Smooth muscle cell (in vitro differentiated cells): ENCODE measurements around the gene IL36B. TPM values are rescaled to one million over a fixed set of nuclear protein-coding genes. Genes with fewer than 3 reads are reported as not detected.

Experiments
- DNase-seq: peaks from one replicate; lab custom pipeline; 2025; ENCODE audit not compliant: unreplicated experiment; lab: John Stamatoyannopoulos, UW
- H2AFZ ChIP-seq: fragments of 200-600 bp; sonication (generic); 2 replicates; pipeline ENCODE4 v1.6.0; 2016; ENCODE audit warnings: antibody characterized with exemption, low read depth, mild to moderate bottlenecking
- H3F3A ChIP-seq: fragments of 200-600 bp; sonication (generic); 2 replicates; pipeline ENCODE4 v1.6.0; 2017; ENCODE audit warnings: antibody characterized with exemption, low read depth
- H3K27ac ChIP-seq: fragments of 200-600 bp; sonication (generic); 2 replicates; pipeline ENCODE4 v1.5.1; 2016; ENCODE audit warnings: low read depth, mild to moderate bottlenecking
- H3K27me3 ChIP-seq: fragments of 200-600 bp; sonication (generic); 2 replicates; pipeline ENCODE4 v1.6.1; 2016; ENCODE audit warnings: low read depth, mild to moderate bottlenecking
- H3K36me3 ChIP-seq: fragments of 200-600 bp; sonication (generic); 2 replicates; pipeline ENCODE4 v1.5.1; 2016; ENCODE audit warnings: low read depth
- H3K4me1 ChIP-seq: fragments of 200-600 bp; sonication (generic); 2 replicates; pipeline ENCODE4 v1.5.1; 2016; ENCODE audit warnings: low read depth
- H3K4me2 ChIP-seq: fragments of 200-600 bp; sonication (generic); 2 replicates; pipeline ENCODE4 v1.6.0; 2016; ENCODE audit warnings: mild to moderate bottlenecking
- H3K4me3 ChIP-seq: fragments of 200-600 bp; sonication (generic); 2 replicates; pipeline ENCODE4 v1.5.1; 2016; ENCODE audit warnings: mild to moderate bottlenecking
- H3K79me2 ChIP-seq: fragments of 200-600 bp; sonication (generic); 2 replicates; pipeline ENCODE4 v1.6.0; 2016; ENCODE audit warnings: low read depth, mild to moderate bottlenecking
- H3K9ac ChIP-seq: fragments of 200-600 bp; sonication (generic); 2 replicates; pipeline ENCODE4 v1.6.0; 2016; ENCODE audit warnings: low read depth
- H3K9me3 ChIP-seq: fragments of 200-600 bp; sonication (generic); replicated peaks from 2 replicates; pipeline ENCODE4 v1.5.1; 2016; ENCODE audit warnings: low read depth
- H4K20me1 ChIP-seq: fragments of 200-600 bp; sonication (generic); 2 replicates; pipeline ENCODE4 v1.6.0; 2016; ENCODE audit warnings: low read depth
- WGBS: methylation state at CpG from one replicate; pipeline ENCODE4 v1.1.7; 2016; ENCODE audit warnings: low lambda C conversion rate; 5-methylcytosine and 5-hydroxymethylcytosine counted together
- polyA plus RNA-seq: library from polyadenylated mRNA; unstranded; fragments of >200 nt; fragmentation: Nextera tagmentation; extraction: Ambion mirVana; gene quantifications from 2 replicates; pipeline ENCODE4 v1.2.1, GENCODE V29; 2016
- total RNA-seq: library from RNA; depleted of rRNA; stranded (reverse); fragments of >200 nt; gene quantifications from 2 replicates; pipeline ENCODE4 v1.2.3, GENCODE V29; 2014
- TF ChIP-seq, protein P1 (sequence below): fragments of 200-600 bp; sonication (generic); IDR thresholded peaks from 2 replicates; pipeline ENCODE4 v1.5.1; 2017; ENCODE audit warnings: borderline replicate concordance, mild to moderate bottlenecking, antibody characterized with exemption; ENCODE audit not compliant: insufficient read depth, poor library complexity, severe bottlenecking

The IL36B gene
- total and polyA plus RNA-seq, 2 experiments from 2014 or later = not detected

GRCh38 chr2:113093613-113093977 is 40.9 kb upstream of the IL36B start:
- TF ChIP-seq, protein P1, sequence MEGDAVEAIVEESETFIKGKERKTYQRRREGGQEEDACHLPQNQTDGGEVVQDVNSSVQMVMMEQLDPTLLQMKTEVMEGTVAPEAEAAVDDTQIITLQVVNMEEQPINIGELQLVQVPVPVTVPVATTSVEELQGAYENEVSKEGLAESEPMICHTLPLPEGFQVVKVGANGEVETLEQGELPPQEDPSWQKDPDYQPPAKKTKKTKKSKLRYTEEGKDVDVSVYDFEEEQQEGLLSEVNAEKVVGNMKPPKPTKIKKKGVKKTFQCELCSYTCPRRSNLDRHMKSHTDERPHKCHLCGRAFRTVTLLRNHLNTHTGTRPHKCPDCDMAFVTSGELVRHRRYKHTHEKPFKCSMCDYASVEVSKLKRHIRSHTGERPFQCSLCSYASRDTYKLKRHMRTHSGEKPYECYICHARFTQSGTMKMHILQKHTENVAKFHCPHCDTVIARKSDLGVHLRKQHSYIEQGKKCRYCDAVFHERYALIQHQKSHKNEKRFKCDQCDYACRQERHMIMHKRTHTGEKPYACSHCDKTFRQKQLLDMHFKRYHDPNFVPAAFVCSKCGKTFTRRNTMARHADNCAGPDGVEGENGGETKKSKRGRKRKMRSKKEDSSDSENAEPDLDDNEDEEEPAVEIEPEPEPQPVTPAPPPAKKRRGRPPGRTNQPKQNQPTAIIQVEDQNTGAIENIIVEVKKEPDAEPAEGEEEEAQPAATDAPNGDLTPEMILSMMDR = no peak
- H3K4me2 ChIP-seq = no peak overlapping the region
- DNase-seq = no peak
- no peaks in the 10 kb centered on the region for H3K79me2 ChIP-seq
- H3K27me3 ChIP-seq = peaks cover 33% of the 10 kb centered on the region
- H3K27ac ChIP-seq = no peak overlapping the region
- no peaks in the 10 kb centered on the region for H4K20me1 ChIP-seq
- H3F3A ChIP-seq = no peaks in the 10 kb centered on the region
- H3K36me3 ChIP-seq = no peaks in the 10 kb centered on the region
- no peaks in the 10 kb centered on the region for H3K9me3 ChIP-seq
- H3K9ac ChIP-seq = no peak overlapping the region
- no peak overlapping the region for H3K4me3 ChIP-seq
- no peaks in the 10 kb centered on the region for H3K4me1 ChIP-seq
- no peak overlapping the region for H2AFZ ChIP-seq
- 36% methylated on average over 2 of the region's 2 CpGs for whole genome bisulfite sequencing

DNA sequence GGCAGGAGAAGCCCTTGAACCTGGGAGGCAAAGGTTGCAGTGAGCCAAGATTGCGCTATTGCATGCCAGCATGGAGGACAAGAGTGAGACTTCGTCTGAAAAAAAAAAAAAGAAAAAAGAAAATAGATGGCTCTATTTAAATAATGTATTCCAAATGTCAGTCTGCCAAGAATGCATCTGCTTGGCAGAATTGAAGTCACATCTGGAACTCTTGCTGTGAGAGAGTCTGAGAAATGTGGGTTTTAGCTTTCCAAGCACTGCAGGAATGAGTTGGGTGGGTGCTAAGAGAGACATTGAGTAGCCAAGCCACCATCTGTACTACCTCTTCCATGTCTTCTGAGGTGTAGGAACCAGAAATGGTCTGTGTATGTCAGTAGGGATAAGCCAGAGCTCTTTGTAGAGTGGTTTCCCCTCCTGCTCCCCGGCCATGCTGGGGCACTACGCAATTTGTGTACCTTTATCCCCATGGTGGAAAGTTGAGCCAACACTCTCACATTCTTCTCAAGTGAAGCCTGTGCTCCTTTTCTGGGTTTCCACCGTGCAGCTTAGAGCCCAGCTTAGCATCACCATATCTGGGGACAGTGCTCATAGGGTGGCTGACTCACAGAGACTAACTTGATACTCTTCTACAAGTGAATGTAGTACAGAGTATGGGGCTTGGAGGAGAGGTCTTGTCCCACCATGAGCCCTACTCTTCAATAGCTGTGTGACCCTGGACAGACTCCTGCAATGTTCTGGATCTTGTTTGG is 40.4 kb upstream of the IL36B start:
- no peaks in the 10 kb centered on the region for H3K36me3 ChIP-seq
- DNase-seq = no peak
- no peak overlapping the region for H2AFZ ChIP-seq
- H3K79me2 ChIP-seq = no peaks in the 10 kb centered on the region
- 85% methylated on average over 5 of the region's 5 CpGs for WGBS
- no peaks in the 10 kb centered on the region for H4K20me1 ChIP-seq
- no peak overlapping the region for H3K4me2 ChIP-seq
- H3K4me1 ChIP-seq = no peaks in the 10 kb centered on the region
- H3K4me3 ChIP-seq = no peak overlapping the region
- H3K9ac ChIP-seq = no peak overlapping the region
- TF ChIP-seq, protein P1 = no peak
- H3K27ac ChIP-seq = no peak overlapping the region
- no peaks in the 10 kb centered on the region for H3K9me3 ChIP-seq
- H3K27me3 ChIP-seq = peaks cover 33% of the 10 kb centered on the region
- no peaks in the 10 kb centered on the region for H3F3A ChIP-seq

DNA sequence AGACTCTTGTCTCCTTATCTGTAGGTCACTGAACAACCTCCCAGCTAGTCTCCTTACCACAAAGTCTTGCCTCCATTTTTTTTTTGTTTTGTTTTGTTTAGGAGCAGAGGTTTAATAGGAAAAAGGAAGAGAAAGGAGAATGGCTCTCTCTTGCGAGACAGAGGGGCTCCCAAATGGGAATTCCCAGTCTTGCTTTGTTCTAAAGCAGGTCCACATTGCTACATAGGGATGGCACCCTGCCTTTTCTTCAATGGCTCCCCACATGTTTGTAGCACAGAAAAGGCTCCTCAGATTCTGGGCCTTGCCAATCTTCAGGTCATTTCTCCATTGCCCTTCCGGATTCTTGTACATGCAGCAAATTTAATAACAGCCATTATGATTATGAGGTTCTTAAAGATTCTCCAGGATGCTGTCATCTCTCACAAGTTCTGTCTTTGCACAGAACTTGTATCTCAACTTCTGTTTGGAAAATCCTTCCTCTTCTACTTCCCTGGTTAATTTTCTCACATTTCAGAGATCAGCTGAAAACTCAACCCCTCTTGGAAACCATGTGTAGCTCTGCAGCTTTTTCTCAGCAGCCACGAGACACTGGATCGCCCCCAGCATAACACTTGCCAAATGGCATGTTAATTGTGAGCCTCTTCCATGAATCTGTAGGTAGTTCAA is 38.7 kb upstream of the IL36B start:
- no peak overlapping the region for H3K27ac ChIP-seq
- no peak overlapping the region for H3K4me2 ChIP-seq
- H3K27me3 ChIP-seq = peaks cover 33% of the 10 kb centered on the region
- H3K4me1 ChIP-seq = no peaks in the 10 kb centered on the region
- no peak overlapping the region for H2AFZ ChIP-seq
- WGBS = 63% methylated on average over 4 of the region's 4 CpGs
- H3K79me2 ChIP-seq = no peaks in the 10 kb centered on the region
- no peak overlapping the region for H3K4me3 ChIP-seq
- TF ChIP-seq, protein P1 = no peak
- H3K36me3 ChIP-seq = no peaks in the 10 kb centered on the region
- H4K20me1 ChIP-seq = no peaks in the 10 kb centered on the region
- DNase-seq = no peak
- no peaks in the 10 kb centered on the region for H3K9me3 ChIP-seq
- no peaks in the 10 kb centered on the region for H3F3A ChIP-seq
- no peak overlapping the region for H3K9ac ChIP-seq
